HG03175 (cell line): ENCODE data around the gene KRI1.

Experiments used
- ATAC-seq: cut with Tn5 transposase; IDR thresholded peaks from one replicate; pipeline ENCODE4 v1.9.1; 2021; ENCODE audit warnings: mild to moderate bottlenecking, moderate library complexity; ENCODE audit not compliant: unreplicated experiment

Gene KRI1

DNA sequence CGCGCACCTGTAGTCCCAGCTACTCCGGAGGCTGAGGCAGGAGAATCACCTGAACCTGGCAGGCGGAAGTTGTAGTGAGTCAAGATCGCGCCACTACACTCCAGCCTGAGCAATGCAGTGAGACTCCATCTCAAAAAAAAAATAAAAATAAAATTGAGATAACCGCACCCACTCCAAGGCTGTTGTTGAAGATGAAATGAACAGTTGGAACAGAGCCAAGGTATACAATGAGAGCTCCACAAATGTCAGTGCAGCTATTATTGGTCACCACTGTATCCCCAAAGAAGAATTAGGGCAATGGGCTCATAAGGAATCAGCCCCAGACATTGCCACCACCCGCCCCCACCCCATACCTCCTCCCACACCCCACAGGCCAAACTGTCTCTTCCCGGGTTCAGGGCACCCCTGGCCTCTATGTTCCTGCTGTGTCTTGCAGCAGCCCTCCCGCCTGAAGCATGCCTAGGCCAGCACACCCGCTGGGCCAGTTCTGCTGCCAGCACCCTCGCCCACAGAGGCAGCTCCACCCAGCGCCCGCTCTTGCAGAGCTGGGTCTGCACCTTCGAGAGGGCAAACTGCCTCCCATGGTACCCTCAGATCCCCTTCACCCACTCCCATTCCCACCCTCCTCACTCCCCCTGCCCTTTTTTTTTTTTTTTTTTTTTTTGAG is 45.0 kb downstream of the KRI1 start:
- no peak for ATAC-seq

DNA sequence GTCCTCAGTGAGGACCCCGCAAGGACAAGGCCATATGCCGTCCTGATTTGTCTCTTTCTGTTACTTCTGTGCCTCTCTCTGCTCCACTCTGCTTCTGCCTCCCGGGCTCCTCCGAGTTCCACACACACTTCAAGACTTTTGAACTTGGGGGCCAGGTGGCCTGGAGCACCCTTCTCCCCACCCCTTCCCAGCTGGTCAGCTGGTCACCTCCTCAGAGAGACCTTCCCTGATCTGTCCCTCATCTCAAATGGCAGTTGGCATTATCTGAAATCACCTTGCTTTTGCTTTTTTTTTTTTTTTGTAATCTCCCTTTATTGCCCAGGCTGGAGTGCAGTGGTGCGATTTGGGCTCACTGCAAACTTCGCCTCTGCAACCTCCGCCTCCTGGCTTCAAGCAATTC is 46.4 kb downstream of the KRI1 start:
- ATAC-seq = no peak

DNA sequence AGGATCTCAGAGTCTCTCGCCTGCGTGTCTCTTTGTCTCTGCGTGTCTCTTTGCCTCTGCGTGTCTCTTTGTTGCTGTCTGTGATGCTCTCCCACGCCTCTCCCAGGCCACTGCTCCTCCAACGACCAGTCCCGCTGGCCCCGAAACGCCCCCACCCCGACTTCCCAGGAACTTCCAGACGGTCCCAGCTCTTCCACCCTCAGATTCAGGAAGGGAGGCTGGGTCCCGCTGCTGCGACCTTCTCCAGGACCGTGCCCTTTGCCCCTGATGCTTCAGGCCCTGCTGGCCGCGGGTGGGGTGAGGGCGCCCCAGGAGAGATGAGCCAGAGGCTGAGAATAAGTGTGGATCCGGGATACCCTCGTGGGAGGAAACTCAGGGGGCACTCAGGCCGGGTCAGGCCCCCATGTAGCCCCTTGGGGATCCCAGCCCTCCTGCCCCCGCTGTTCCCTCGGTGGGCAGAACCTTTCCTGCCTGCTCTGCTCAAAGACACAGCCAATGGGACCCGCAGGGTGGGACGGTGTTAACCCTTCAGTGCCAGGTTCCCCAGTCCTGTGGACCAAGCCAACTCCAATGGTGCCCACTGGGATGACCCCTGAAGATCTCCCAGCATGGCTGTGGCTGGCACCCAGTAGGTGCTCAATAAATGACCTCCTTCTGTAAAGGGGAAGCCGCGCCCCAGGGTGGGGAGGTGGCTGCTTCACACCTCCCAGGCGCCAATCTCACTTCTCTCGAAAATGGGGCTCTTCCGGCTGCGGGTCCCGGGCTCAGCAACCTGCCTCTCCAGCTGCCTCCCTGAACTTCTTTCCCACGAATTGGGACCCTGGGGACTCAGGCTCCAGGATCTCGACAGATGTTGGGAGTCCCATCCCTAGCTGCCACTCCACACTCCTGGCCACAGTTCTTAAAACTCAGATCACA is 47.1 kb downstream of the KRI1 start:
- ATAC-seq = no peak

DNA sequence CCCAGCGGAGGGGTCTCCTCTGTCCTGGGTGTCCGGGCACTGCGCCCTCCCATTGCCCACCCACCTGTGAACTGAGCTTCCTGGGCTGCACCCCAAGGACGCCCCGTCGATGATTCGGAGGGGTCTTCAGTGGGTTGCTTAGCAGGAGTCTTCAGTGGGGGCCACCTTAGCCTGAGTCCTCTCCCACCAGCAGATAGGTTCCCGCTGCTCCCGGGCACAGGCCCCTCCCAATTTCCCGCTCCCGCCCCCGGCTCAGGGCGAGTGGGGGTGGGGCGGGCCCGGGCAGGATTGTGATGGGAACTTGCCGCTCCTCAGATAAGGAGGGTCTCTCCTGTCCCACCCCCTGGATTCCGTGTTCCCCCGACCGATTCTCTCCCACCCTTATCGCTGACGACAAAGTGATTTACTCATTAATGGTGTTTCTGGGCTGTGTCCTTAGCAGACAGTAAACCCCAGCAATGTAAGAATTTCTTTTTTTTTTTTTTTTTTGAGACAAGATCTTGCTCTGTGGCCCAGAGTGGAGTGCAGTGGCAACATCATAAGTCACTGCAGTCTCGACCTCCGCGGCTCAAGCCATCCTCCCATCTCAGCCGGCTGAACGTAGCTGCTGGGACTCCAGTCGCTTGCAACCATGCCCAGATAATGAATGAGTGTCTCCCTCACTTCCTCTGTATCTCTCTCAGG is 47.9 kb downstream of the KRI1 start:
- no peak for ATAC-seq

DNA sequence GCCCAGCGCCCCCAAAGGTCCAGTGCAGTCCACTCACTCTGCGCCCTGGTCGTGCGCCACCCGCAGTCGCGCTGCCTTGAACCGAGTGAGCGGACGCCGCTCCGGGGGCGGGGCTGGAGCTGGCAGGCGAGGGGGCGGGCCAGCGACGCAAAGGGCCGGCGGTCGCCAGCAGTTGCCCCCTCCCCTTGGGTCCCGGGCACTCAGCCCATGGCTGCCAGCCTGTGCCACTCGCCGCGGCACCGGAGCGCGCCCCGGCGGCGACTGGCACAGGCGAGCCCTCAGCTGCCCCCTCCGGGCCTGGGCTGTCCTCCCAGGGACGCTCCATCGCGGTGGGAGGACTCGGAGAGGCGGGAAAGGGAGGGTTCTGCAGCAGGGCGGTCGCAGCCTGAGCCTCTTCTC is 48.5 kb downstream of the KRI1 start, which contains the start of gene S1PR5:
S1PR5 (minus strand) TSS at position 87 of the 399 bp plus-strand sequence. CDS start 2,436 bp downstream, outside the sequence.
- no peak for ATAC-seq

DNA sequence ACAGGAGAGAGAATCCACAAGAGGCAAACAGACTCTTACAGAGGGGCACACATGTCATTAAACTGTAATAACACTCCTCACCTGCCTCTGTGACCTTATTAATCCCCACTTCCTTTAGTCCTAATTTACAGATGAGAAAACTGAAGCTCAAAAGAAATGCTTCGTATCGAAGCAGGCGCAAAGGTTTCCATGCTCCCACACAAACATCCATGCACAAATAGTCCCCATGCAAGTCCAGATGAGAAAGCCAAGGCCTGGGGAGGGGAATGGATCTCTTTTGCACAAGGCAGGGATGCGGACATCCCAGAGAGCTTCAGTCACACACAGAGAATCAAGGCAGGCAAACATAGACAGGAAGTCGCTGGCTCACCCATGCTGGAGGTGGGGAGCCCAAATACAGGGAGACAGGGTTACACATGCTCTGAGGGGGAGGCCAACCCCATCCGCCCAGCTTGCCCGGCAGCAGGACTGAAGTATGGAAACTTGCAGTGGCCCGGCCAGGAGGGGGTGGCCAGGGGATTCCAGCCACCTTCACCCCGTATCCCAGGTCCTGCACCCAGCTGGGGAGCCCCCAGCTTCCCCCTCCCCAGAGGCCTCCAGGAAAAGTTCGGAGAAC is 49.0 kb downstream of the KRI1 start:
- no peak for ATAC-seq

DNA sequence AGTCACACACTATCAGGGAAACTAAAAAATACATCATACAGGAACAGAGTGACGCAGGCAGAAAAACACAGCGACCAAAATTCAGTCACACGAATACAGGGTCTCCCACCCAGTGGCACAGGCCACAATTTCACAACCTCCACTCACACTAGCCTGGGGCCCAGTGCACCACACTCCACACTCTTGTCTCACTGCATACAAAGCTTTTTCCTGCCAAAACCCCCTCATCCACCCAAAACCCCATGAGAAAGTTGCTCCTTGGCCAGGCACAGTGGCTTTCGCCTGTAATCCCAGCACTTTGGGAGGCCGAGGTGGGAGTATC is 49.8 kb downstream of the KRI1 start:
- ATAC-seq = no peak

DNA sequence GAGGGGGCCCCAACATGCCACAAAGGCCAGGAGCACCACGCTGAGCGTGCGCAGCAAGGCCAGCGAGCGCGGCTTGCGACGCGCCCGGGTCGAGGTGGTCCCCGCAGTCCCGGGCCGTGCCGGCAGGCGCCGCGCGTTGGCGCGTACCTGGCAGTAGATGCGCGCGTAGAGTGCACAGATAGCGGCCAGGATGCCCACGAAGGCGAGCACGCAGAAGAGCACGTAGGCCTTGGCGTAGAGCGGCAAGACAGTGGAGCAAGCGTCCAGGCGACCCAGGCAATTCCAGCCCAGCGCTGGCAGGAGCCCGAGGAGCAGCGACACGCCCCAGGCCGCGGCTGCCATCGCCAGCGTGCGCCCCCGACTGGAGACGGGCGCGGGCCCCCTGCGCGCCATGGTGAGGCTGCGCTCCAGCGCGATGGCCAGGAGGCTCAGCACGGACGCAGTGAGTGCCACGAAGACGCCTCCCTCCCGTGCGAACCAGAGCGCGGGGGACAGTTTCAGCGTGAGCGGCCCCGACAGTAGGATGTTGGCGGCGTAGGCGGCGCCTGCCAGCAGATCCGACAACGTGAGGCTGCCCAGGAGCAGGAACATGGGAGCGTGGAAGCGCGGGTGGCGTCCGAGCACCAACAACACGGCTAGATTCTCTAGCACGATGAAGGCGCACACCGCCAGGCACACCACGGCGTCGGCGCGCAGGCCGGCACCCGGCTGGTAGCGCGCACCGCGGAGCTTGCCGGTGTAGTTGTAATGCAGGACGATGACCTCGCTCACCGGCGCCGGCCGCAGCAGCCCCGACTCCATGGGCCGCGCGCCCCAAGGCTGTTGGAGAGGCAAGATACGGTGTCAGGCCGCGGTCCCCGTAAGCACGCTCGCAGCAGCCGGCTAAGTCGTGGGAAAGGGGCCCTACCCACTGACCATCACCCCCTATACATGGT is 51.3 kb downstream of the KRI1 start:
- ATAC-seq = no peak

DNA sequence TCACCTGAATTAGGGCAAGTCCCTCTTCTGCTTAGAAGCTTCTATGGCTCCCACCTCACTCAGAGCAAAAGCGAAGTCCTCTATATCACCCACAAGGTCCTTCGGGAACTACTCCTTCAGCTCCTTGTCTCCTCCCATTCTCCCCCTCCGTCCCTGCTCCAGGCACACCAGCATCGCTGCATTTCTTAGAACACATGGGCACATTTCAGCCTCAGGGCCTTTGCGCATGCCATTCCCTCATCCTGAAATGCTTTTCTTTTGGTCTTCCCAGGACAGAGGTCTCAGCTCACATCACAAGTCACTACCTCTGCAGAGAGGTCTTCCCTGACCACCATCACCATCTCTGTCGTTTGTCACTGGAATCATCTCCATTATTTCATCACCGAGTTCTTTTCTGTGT is 52.6 kb downstream of the KRI1 start:
- no peak for ATAC-seq

DNA sequence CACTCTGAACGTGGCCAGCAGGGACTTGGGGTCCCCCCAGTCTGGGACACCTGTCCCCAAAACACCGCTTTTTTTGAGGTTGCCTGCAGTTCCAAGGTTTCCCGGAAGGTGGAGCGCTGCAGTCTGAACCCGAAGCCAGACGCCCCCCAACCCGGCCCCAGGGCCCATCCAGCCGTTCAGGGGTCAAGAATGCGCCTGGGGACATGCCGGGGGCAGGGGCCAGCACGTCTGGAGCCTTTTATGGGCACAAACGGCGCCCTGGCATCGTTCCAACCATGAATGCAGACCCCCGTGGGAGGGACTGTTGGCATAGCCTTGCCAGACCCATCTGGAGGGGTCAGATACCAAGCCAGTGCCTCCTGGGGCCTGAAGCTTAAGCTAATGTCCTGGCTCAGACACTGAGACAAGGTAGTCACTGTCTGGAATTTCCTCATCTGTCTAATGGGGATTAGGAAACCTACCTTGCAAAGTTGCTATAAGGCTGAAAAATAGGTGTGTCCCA is 55.5 kb downstream of the KRI1 start:
- ATAC-seq = no peak

DNA sequence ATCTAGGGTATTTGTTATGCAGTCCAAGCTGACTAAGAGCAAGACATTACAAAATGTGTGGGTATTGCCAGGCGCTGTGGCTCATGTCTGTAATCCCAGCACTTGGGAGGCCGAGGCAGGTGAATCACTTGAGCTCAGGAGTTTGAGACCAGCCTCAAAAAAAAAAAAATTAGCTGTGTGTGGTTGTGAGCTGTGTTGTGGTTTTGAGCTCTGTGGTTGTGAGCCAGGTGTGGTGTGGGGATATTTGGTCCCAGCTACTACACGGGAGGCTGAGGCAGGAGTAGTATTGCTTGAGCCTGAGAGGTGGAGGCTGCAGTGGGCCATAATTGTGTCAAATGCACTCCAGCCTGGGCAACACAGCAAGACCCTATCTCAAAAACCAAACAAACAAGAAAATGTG is 57.1 kb downstream of the KRI1 start:
- no peak for ATAC-seq

DNA sequence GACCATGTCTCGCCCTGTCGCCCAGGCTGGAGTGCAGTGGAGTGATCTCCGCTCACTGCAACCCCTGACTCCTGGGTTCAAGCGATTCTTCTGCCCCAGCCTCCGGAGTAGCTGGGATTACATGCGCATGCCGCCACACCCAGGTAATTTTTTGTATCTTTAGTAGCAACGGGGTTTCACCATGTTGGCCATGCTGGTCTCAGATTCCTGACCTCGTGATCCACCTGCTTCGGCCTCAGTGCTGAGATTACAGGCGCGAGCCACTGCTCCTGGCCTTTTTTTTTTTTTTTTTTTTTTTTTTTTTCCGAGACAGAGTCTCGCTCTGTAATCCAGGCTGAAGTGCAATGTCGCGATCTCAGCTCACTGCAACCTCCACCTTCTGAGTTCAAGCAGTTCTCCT is 57.8 kb downstream of the KRI1 start:
- no peak for ATAC-seq

DNA sequence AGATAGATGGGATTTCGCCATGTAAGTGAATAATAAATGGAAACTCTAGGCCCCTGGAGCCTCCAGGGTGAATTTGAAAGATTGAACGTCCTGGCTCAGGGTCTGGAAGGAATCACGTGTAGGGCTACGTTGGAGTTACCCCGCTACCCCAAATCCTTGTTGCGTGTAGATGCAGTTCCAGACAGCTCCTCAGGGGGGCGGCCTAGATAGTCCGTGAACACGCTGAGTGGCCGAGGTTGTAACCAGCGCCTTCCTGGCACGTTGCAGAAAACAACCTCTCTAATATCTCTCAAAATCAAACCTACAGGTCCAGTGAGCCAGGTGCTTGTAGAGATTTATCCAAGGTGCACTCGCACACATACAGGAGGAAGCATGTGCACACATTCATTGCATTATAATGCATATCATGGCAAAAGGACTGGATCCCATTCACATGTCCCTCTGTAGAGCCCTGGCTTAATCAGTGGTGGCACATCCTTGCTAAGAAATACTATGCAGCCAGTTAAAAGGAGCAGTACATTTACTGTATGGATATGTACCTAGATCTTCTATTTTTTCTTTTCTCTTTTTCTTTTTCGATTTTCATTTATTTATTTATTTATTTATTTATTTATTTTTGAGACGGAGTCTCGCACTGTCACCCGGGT is 60.1 kb downstream of the KRI1 start:
- no peak for ATAC-seq
